ENCODE data around the gene SORCS2.

GRCh38 chr4:7464259-7464655, 271.9 kb downstream of the SORCS2 start:
- TF ChIP-seq CTCF (IDR thresholded peaks at IDR 0.05) (no peak), POLR2A (IDR thresholded peaks at IDR 0.05) (no peak)
